ENCODE measurements around the gene RAB3IL1.

RAB3IL1 gene

GRCh38 chr11:61870541-61871031, 46.8 kb downstream of the RAB3IL1 start:
- Histone ChIP-seq H3K9ac (ENCODE audit: low read length) (no peak overlapping the region), H3K4me1 (ENCODE audit: control insufficient read depth, insufficient read depth, low read length) (peaks cover 31% of the 10 kb centered on the region), H3K9me3 (ENCODE audit: control insufficient read depth, insufficient read depth, low read depth, low read length) (no peaks in the 10 kb centered on the region), H3K36me3 (ENCODE audit: control insufficient read depth, insufficient read depth, low read length) (peaks cover 14% of the 10 kb centered on the region), H3K4me3 (ENCODE audit: low read depth, low read length) (no peak overlapping the region), H3K27ac (ENCODE audit: low read depth, low read length) (no peak overlapping the region), H3K27me3 (ENCODE audit: control insufficient read depth, insufficient read depth, low read length) (peaks cover 12% of the 10 kb centered on the region)

- H3K9ac ChIP-seq (ENCODE audit: low read length): no peak overlapping the region
- no peaks in the 10 kb centered on the region for H3K9me3 ChIP-seq (ENCODE audit: control insufficient read depth, insufficient read depth, low read depth, low read length)
- peaks cover 21% of the 10 kb centered on the region for H3K36me3 ChIP-seq (ENCODE audit: control insufficient read depth, insufficient read depth, low read length)
- H3K4me3 ChIP-seq (ENCODE audit: low read depth, low read length): no peak overlapping the region
- no peak overlapping the region for H3K27ac ChIP-seq (ENCODE audit: low read depth, low read length)
- peaks cover 26% of the 10 kb centered on the region for H3K4me1 ChIP-seq (ENCODE audit: control insufficient read depth, insufficient read depth, low read length)
- H3K27me3 ChIP-seq (ENCODE audit: control insufficient read depth, insufficient read depth, low read length): peaks cover 12% of the 10 kb centered on the region
Observed at GRCh38 chr11:61869708-61870451, 47.5 kb downstream of the RAB3IL1 start.

- Histone ChIP-seq H3K4me3 (ENCODE audit: low read depth, low read length) (no peak overlapping the region), H3K27ac (ENCODE audit: low read depth, low read length) (no peak overlapping the region), H3K9ac (ENCODE audit: low read length) (no peak overlapping the region), H3K4me1 (ENCODE audit: control insufficient read depth, insufficient read depth, low read length) (peaks cover 22% of the 10 kb centered on the region), H3K27me3 (ENCODE audit: control insufficient read depth, insufficient read depth, low read length) (peaks cover 12% of the 10 kb centered on the region), H3K9me3 (ENCODE audit: control insufficient read depth, insufficient read depth, low read depth, low read length) (no peaks in the 10 kb centered on the region), H3K36me3 (ENCODE audit: control insufficient read depth, insufficient read depth, low read length) (peaks cover 24% of the 10 kb centered on the region)
Observed at GRCh38 chr11:61869429-61869707, 48.0 kb downstream of the RAB3IL1 start.

- peaks cover 25% of the 10 kb centered on the region for H3K36me3 ChIP-seq (ENCODE audit: control insufficient read depth, insufficient read depth, low read length)
- peaks cover 12% of the 10 kb centered on the region for H3K27me3 ChIP-seq (ENCODE audit: control insufficient read depth, insufficient read depth, low read length)
- no peak overlapping the region for H3K9ac ChIP-seq (ENCODE audit: low read length)
- no peak overlapping the region for H3K27ac ChIP-seq (ENCODE audit: low read depth, low read length)
- H3K9me3 ChIP-seq (ENCODE audit: control insufficient read depth, insufficient read depth, low read depth, low read length): no peaks in the 10 kb centered on the region
- peaks cover 18% of the 10 kb centered on the region; the same call in 1 of the 2 replicates for H3K4me1 ChIP-seq (ENCODE audit: control insufficient read depth, insufficient read depth, low read length)
- no peak overlapping the region for H3K4me3 ChIP-seq (ENCODE audit: low read depth, low read length)
Observed at GRCh38 chr11:61868571-61869428, 48.6 kb downstream of the RAB3IL1 start.

- peaks cover 18% of the 10 kb centered on the region; the same call in 1 of the 2 replicates for H3K4me1 ChIP-seq (ENCODE audit: control insufficient read depth, insufficient read depth, low read length)
- no peak overlapping the region for H3K9ac ChIP-seq (ENCODE audit: low read length)
- H3K9me3 ChIP-seq (ENCODE audit: control insufficient read depth, insufficient read depth, low read depth, low read length): no peaks in the 10 kb centered on the region
- peaks cover 7% of the 10 kb centered on the region for H3K27me3 ChIP-seq (ENCODE audit: control insufficient read depth, insufficient read depth, low read length)
- peaks cover 44% of the 10 kb centered on the region for H3K36me3 ChIP-seq (ENCODE audit: control insufficient read depth, insufficient read depth, low read length)
- H3K4me3 ChIP-seq (ENCODE audit: low read depth, low read length): no peak overlapping the region
- H3K27ac ChIP-seq (ENCODE audit: low read depth, low read length): no peak overlapping the region
Observed at GRCh38 chr11:61866958-61867343, 50.4 kb downstream of the RAB3IL1 start.

GRCh38 chr11:61866231-61866957, 51.0 kb downstream of the RAB3IL1 start:
- H3K27me3 ChIP-seq (ENCODE audit: control insufficient read depth, insufficient read depth, low read length): peaks cover 2% of the 10 kb centered on the region
- peaks cover 15% of the 10 kb centered on the region; the same call in 1 of the 2 replicates for H3K4me1 ChIP-seq (ENCODE audit: control insufficient read depth, insufficient read depth, low read length)
- H3K9me3 ChIP-seq (ENCODE audit: control insufficient read depth, insufficient read depth, low read depth, low read length): no peaks in the 10 kb centered on the region
- no peak overlapping the region for H3K4me3 ChIP-seq (ENCODE audit: low read depth, low read length)
- no peak overlapping the region for H3K27ac ChIP-seq (ENCODE audit: low read depth, low read length)
- H3K9ac ChIP-seq (ENCODE audit: low read length): no peak overlapping the region
- H3K36me3 ChIP-seq (ENCODE audit: control insufficient read depth, insufficient read depth, low read length): peaks cover 49% of the 10 kb centered on the region

- no peak overlapping the region for H3K27ac ChIP-seq (ENCODE audit: low read depth, low read length)
- H3K36me3 ChIP-seq (ENCODE audit: control insufficient read depth, insufficient read depth, low read length): peaks cover 60% of the 10 kb centered on the region
- H3K4me1 ChIP-seq (ENCODE audit: control insufficient read depth, insufficient read depth, low read length): peaks cover 6% of the 10 kb centered on the region; the same call in 1 of the 2 replicates
- no peak overlapping the region for H3K9ac ChIP-seq (ENCODE audit: low read length)
- no peaks in the 10 kb centered on the region for H3K27me3 ChIP-seq (ENCODE audit: control insufficient read depth, insufficient read depth, low read length)
- H3K9me3 ChIP-seq (ENCODE audit: control insufficient read depth, insufficient read depth, low read depth, low read length): no peaks in the 10 kb centered on the region
- no peak overlapping the region for H3K4me3 ChIP-seq (ENCODE audit: low read depth, low read length)
Observed at GRCh38 chr11:61864814-61865775, 52.3 kb downstream of the RAB3IL1 start.

- Histone ChIP-seq H3K27ac (ENCODE audit: low read depth, low read length) (no peak overlapping the region), H3K4me3 (ENCODE audit: low read depth, low read length) (no peak overlapping the region), H3K36me3 (ENCODE audit: control insufficient read depth, insufficient read depth, low read length) (peaks cover 74% of the 10 kb centered on the region)
Observed at GRCh38 chr11:61863548-61864081, 53.8 kb downstream of the RAB3IL1 start.

GRCh38 chr11:61862714-61863547, 54.4 kb downstream of the RAB3IL1 start:
- H3K4me1 ChIP-seq (ENCODE audit: control insufficient read depth, insufficient read depth, low read length): no peaks in the 10 kb centered on the region
- no peak overlapping the region for H3K4me3 ChIP-seq (ENCODE audit: low read depth, low read length)
- no peak overlapping the region for H3K9ac ChIP-seq (ENCODE audit: low read length)
- H3K27ac ChIP-seq (ENCODE audit: low read depth, low read length): no peak overlapping the region
- H3K36me3 ChIP-seq (ENCODE audit: control insufficient read depth, insufficient read depth, low read length): peaks cover 75% of the 10 kb centered on the region
- no peaks in the 10 kb centered on the region for H3K9me3 ChIP-seq (ENCODE audit: control insufficient read depth, insufficient read depth, low read depth, low read length)
- no peaks in the 10 kb centered on the region for H3K27me3 ChIP-seq (ENCODE audit: control insufficient read depth, insufficient read depth, low read length)

More at GRCh38 chr11:61863548-61864081, 53.8 kb downstream of the RAB3IL1 start:
- no peaks in the 10 kb centered on the region for H3K9me3 ChIP-seq (ENCODE audit: control insufficient read depth, insufficient read depth, low read depth, low read length)
- no peaks in the 10 kb centered on the region for H3K27me3 ChIP-seq (ENCODE audit: control insufficient read depth, insufficient read depth, low read length)
- no peak overlapping the region for H3K9ac ChIP-seq (ENCODE audit: low read length)
- H3K4me1 ChIP-seq (ENCODE audit: control insufficient read depth, insufficient read depth, low read length): no peaks in the 10 kb centered on the region

All from HUES6 (cell line).